ENCODE data around the gene TTC3.

- TF ChIP-seq CTCF (conservative IDR thresholded peaks at IDR 0.05; ENCODE audit: low read depth, low read length) (no peak), EZH2 (IDR thresholded peaks at IDR 0.05; ENCODE audit: low read length, unreplicated experiment) (no peak)
These were observed 137.7 kb downstream of the TTC3 start for GRCh38 chr21:37210799-37211198.
